Endothelial cell of umbilical vein (primary cell): ENCODE measurements around the gene SPTBN5. TPM values are rescaled to one million over a fixed set of nuclear protein-coding genes. Genes with fewer than 3 reads are reported as not detected.

Source experiments
- BruUV-seq: library from RNA; stranded (reverse); fragments of 400-500 nt; replicated peaks from 2 replicates; lab custom pipeline; 2021; lab: Mats Ljungman, UMichigan
- CTCF ChIA-PET: fragments of 300-600, 350-600 bp; sonication (Branson Sonifier 250); formaldehyde crosslinking; loops from one replicate; lab custom pipeline; 2021; ENCODE audit warnings: antibody characterized with exemption, inconsistent platforms; lab: Charles Lee
- POLR2A ChIA-PET: fragments of 300-600, 350-600 bp; sonication (Branson Sonifier 250); formaldehyde crosslinking; loops from one replicate; lab custom pipeline; 2021; ENCODE audit warnings: antibody characterized with exemption, inconsistent platforms; lab: Charles Lee
- DNase-seq: peaks from one replicate; pipeline ENCODE4 v3.0.0-alpha.2; 2011; ENCODE audit warnings: low read depth, low spot score
- FAIRE-seq: peaks from 2 replicates; lab custom pipeline; 2011; peaks lifted over from hg19 to GRCh38; lab: Jason Lieb, UNC
- H2AFZ ChIP-seq: 2 replicates; pipeline ENCODE4 v1.6.0; 2012; ENCODE audit warnings: low read depth, low read length, control low read depth, inconsistent platforms
- H3K27ac ChIP-seq: 2 replicates; pipeline ENCODE4 v1.5.1; 2011; ENCODE audit warnings: low read depth, mild to moderate bottlenecking, control low read depth, low read length, moderate library complexity; ENCODE audit not compliant: insufficient read depth
- H3K27me3 ChIP-seq, 2 experiments: 2 replicates each; pipeline versions ENCODE4 v1.6.0 to v1.6.1; 2011; ENCODE audit warnings: low read length in 2 of 2, mixed read lengths in 1 of 2; ENCODE audit not compliant: control insufficient read depth in 2 of 2, insufficient read depth in 2 of 2
- H3K36me3 ChIP-seq, 2 experiments: 2 replicates in 1 of 2; 3 replicates in 1 of 2; pipeline ENCODE4 v1.5.1; 2011; ENCODE audit warnings: low read length in 2 of 2, mild to moderate bottlenecking in 1 of 2, moderate library complexity in 1 of 2; ENCODE audit not compliant: control insufficient read depth in 2 of 2, insufficient read depth in 2 of 2; ENCODE audit errors: extremely low read depth in 1 of 2
- H3K4me1 ChIP-seq: 3 replicates; pipeline ENCODE4 v1.5.1; 2011; ENCODE audit warnings: mild to moderate bottlenecking, low read length; ENCODE audit not compliant: control insufficient read depth, insufficient read depth; ENCODE audit errors: extremely low read depth
- H3K4me2 ChIP-seq: 2 replicates; pipeline ENCODE4 v1.6.1; 2011; ENCODE audit warnings: low read length, control low read depth, mixed read lengths; ENCODE audit not compliant: insufficient read depth
- H3K4me3 ChIP-seq, 3 experiments: fragments of 200-600 bp in 1 of 3; sonication (generic), shearing (Covaris generic) in 1 of 3; replicated peaks in 1 of 3; 2 replicates each; pipeline ENCODE4 v1.5.1; 2011 to 2016; ENCODE audit warnings: control low read depth in 3 of 3, low read length in 3 of 3, mild to moderate bottlenecking in 2 of 3, inconsistent platforms in 1 of 3, low read depth in 1 of 3, moderate library complexity in 1 of 3; ENCODE audit not compliant: insufficient read depth in 1 of 3
- H3K79me2 ChIP-seq: 2 replicates; pipeline ENCODE4 v1.6.0; 2012; ENCODE audit warnings: low read length, inconsistent platforms; ENCODE audit not compliant: control insufficient read depth, insufficient read depth
- H3K9ac ChIP-seq: replicated peaks from 2 replicates; pipeline ENCODE3; 2011; ENCODE audit warnings: low read length, control low read depth; ENCODE audit not compliant: insufficient read depth; ENCODE audit errors: extremely low read depth
- H3K9me1 ChIP-seq: replicated peaks from 3 replicates; pipeline ENCODE4 v1.6.0; 2011; ENCODE audit warnings: mild to moderate bottlenecking, low read length; ENCODE audit not compliant: control insufficient read depth, insufficient read depth; ENCODE audit errors: extremely low read depth
- H3K9me3 ChIP-seq: replicated peaks from 2 replicates; pipeline ENCODE4 v1.5.1; 2012; ENCODE audit warnings: low read length, inconsistent platforms; ENCODE audit not compliant: control insufficient read depth, insufficient read depth
- H4K20me1 ChIP-seq: replicated peaks from 2 replicates; pipeline ENCODE3; 2011; ENCODE audit warnings: mild to moderate bottlenecking, low read length; ENCODE audit not compliant: control insufficient read depth, insufficient read depth; ENCODE audit errors: extremely low read depth
- EZH2 ChIP-seq: IDR thresholded peaks from 2 replicates; pipeline ENCODE4 v1.6.1; 2012; ENCODE audit warnings: borderline replicate concordance, low read depth, mild to moderate bottlenecking, moderate library complexity, low read length, inconsistent platforms; ENCODE audit not compliant: severe bottlenecking
- FOS ChIP-seq: IDR thresholded peaks from 2 replicates; pipeline ENCODE4 v1.6.1; 2011; ENCODE audit warnings: mild to moderate bottlenecking, low read length, moderate library complexity, borderline replicate concordance; ENCODE audit not compliant: insufficient read depth
- GATA2 ChIP-seq: IDR thresholded peaks from 2 replicates; pipeline ENCODE4 v1.7.0; 2011; ENCODE audit warnings: low read depth, mild to moderate bottlenecking, moderate library complexity, mixed read lengths, low read length; ENCODE audit not compliant: insufficient read length, insufficient read depth
- JUN ChIP-seq: IDR thresholded peaks from 2 replicates; pipeline ENCODE4 v1.6.1; 2011; ENCODE audit warnings: borderline replicate concordance, low read depth; ENCODE audit not compliant: insufficient read length, insufficient read depth
- MYC ChIP-seq: IDR thresholded peaks from one replicate; pipeline ENCODE4 v1.6.1; 2011; ENCODE audit warnings: mild to moderate bottlenecking, low read depth, low read length
- POLR2A ChIP-seq: IDR thresholded peaks from 2 replicates; pipeline ENCODE4 v1.6.1; 2012; ENCODE audit warnings: low read depth, mild to moderate bottlenecking, control low read depth, low read length
- dilution Hi-C: fragments of 300-500 bp; cut with MboI; formaldehyde crosslinking; loops from one replicate; pipeline ENCODE4 v1.15.0; 2019; ENCODE audit warnings: low sequenced_read_pairs; ENCODE audit not compliant: extremely low pct_ligation_motif_present
- intact Hi-C: fragments of 100-400 bp; cut with micrococcal nuclease; formaldehyde crosslinking; loops from one replicate; pipeline ENCODE4 v1.10.0; 2022
- polyA plus RNA-seq, 4 experiments: library from polyadenylated mRNA; depleted of rRNA in 3 of 4; stranded (reverse) in 3 of 4; unstranded in 1 of 4; fragments of >200 nt; gene quantifications; 2 replicates each; pipeline versions ENCODE4 v1.2.1 to v1.2.3, GENCODE V29; 2011 to 2012; ENCODE audit warnings: missing spikeins in 1 of 4
- total RNA-seq: library from RNA; stranded (reverse); gene quantifications from 2 replicates; pipeline ENCODE4 v1.2.3, GENCODE V29; 2021
- TF ChIP-seq, protein P1 (sequence below): IDR thresholded peaks from 2 replicates; pipeline ENCODE4 v1.6.1; 2011; ENCODE audit not compliant: insufficient read depth, insufficient read length
- TF ChIP-seq, protein P2 (sequence below), 2 donors: IDR thresholded peaks; 1 replicate in 1 of 2; 2 replicates in 1 of 2; pipeline ENCODE4 v1.5.1; 2011; ENCODE audit warnings: low read length in 2 of 2, mild to moderate bottlenecking in 2 of 2, moderate library complexity in 2 of 2, control low read depth in 1 of 2, inconsistent platforms in 1 of 2, low read depth in 1 of 2; ENCODE audit not compliant: insufficient read depth in 1 of 2; ENCODE audit errors: extremely low read depth in 1 of 2

The SPTBN5 gene
- total and polyA plus RNA-seq, 2 donors (not counting 3 experiments of a cell fraction or from before 2014, with no cell fraction given): 12.0 to 19.0 TPM

DNA sequence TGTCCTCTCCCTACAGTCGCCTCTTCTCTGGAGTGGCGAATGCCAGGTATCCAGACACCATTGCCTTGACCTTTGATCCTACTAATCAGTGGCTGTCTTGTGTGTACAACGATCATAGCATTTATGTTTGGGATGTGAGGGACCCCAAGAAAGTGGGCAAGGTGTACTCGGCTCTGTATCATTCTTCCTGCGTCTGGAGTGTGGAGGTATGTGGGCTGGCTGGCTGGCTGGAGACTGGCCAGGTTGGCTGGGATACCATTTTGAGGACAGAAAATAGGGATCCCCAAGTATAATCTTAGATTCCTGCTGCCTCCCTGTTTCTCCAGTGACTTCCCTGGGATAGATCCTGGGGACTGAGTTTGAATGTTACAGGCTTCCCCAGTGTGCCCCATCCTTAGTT is 79.3 kb downstream of the SPTBN5 start:
- Histone ChIP-seq H3K36me3 (peaks cover 16 to 49% of the 10 kb centered on the region in 2 experiments), H3K27me3 (no peaks in the 10 kb centered on the region), H3K4me2 (no peak overlapping the region), H3K9me3 (no peaks in the 10 kb centered on the region), H3K9me1 (no peaks in the 10 kb centered on the region), H3K79me2 (no peaks in the 10 kb centered on the region), H3K4me1 (peaks cover under 1% of the 10 kb centered on the region), H3K9ac (no peak overlapping the region), H3K27ac (no peak overlapping the region), H4K20me1 (no peaks in the 10 kb centered on the region), H2AFZ (no peak overlapping the region), H3K4me3 (no peak overlapping the region)
- ChIA-PET POLR2A (no interaction called here), CTCF (interaction anchor here (1.4 to 15.9 kb wide), 2 partner anchors 39 to 349 kb away, joined by 6 to 754 read pairs; partner anchors contain the start of gene MAPKBP1)
- dilution Hi-C loops (no loop called here), intact Hi-C loops (no loop called here)
- no TSS peak for BruUV-seq
- no peak for DNase-seq
- TF ChIP-seq GATA2 (no peak), EZH2 (no peak), FOS (no peak)
- TF ChIP-seq, protein P1, sequence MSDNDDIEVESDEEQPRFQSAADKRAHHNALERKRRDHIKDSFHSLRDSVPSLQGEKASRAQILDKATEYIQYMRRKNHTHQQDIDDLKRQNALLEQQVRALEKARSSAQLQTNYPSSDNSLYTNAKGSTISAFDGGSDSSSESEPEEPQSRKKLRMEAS: no peak
- FAIRE-seq: no peak

DNA sequence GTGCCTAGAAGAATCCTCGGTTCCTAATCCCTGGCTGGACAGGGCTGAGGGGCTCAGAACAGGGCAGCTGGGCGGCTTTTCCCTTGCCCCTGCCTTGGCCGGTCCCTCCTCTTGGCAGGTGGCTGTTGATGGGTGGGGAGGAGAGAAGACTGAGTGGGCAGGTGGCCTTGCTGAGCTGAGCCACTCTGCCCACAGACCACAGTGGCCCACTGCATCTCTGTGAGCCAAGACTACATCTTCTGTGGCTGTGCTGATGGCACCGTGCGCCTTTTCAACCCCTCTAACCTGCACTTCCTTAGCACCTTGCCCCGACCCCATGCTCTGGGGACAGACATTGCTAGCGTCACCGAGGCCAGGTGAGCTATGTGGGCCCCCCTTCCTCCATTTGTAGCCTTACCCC is 80.4 kb downstream of the SPTBN5 start:
- ChIA-PET CTCF (interaction anchor here (0.7 to 15.9 kb wide), 6 partner anchors 15 to 348 kb away, joined by 3 to 754 read pairs (median 6); partner anchors contain the start of genes JMJD7 and MAPKBP1), POLR2A (interaction anchor here (0.5 kb wide), 1 partner anchor 14 kb away, joined by 3 read pairs; no protein-coding TSS in a partner anchor)
- Histone ChIP-seq H3K4me2 (no peak overlapping the region), H3K4me1 (peaks cover 8% of the 10 kb centered on the region), H3K9ac (no peak overlapping the region), H3K27me3 (no peaks in the 10 kb centered on the region), H4K20me1 (no peaks in the 10 kb centered on the region), H3K9me3 (no peaks in the 10 kb centered on the region), H3K79me2 (no peaks in the 10 kb centered on the region), H3K36me3 (peaks cover 10 to 41% of the 10 kb centered on the region in 2 experiments), H3K9me1 (no peaks in the 10 kb centered on the region), H2AFZ (no peak overlapping the region), H3K27ac (no peak overlapping the region), H3K4me3 (no peak overlapping the region)
- intact Hi-C loops (no loop called here), dilution Hi-C loops (no loop called here)
- BruUV-seq: no TSS peak
- DNase-seq (no peak), FAIRE-seq (no peak)
- TF ChIP-seq, protein P1: no peak
- TF ChIP-seq EZH2 (no peak), POLR2A (no peak), JUN (no peak), MYC (no peak), GATA2 (no peak)
- TF ChIP-seq, protein P2, sequence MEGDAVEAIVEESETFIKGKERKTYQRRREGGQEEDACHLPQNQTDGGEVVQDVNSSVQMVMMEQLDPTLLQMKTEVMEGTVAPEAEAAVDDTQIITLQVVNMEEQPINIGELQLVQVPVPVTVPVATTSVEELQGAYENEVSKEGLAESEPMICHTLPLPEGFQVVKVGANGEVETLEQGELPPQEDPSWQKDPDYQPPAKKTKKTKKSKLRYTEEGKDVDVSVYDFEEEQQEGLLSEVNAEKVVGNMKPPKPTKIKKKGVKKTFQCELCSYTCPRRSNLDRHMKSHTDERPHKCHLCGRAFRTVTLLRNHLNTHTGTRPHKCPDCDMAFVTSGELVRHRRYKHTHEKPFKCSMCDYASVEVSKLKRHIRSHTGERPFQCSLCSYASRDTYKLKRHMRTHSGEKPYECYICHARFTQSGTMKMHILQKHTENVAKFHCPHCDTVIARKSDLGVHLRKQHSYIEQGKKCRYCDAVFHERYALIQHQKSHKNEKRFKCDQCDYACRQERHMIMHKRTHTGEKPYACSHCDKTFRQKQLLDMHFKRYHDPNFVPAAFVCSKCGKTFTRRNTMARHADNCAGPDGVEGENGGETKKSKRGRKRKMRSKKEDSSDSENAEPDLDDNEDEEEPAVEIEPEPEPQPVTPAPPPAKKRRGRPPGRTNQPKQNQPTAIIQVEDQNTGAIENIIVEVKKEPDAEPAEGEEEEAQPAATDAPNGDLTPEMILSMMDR (IDR thresholded peaks at IDR 0.05; ENCODE audit: extremely low read depth in 1 of 2, insufficient read depth in 1 of 2, low read depth in 1 of 2, low read length in 2 of 2): no peak
